ENCODE data around the gene NDUFV1. TPM values are rescaled to one million over a fixed set of nuclear protein-coding genes. Genes with fewer than 3 reads are reported as not detected.

Gene NDUFV1
- total and polyA plus RNA-seq, 9 of the 15 experiments (the other 6 are each of a cell fraction or from before 2014, with no cell fraction given), result 10.8 to 423 (median 209) TPM

- TF ChIP-seq ETV5 (CRISPR knock-in tag; IDR thresholded peaks at IDR 0.05; ENCODE audit: low read depth), result no peak
- TF ChIP-seq SLC30A9 (CRISPR knock-in tag; IDR thresholded peaks at IDR 0.05), result no peak
- no peak for TF ChIP-seq ZNF41 (CRISPR knock-in tag; conservative IDR thresholded peaks at IDR 0.05)
- TF ChIP-seq ZNF584 (CRISPR knock-in tag; IDR thresholded peaks at IDR 0.05; ENCODE audit: low read depth), result no peak
- TF ChIP-seq MCM2 (IDR thresholded peaks at IDR 0.05; ENCODE audit: low read depth), result no peak
- TF ChIP-seq NFE2 (IDR thresholded peaks at IDR 0.05; ENCODE audit: low read depth), result no peak
Measured at GRCh38 chr11:67646535-67647336, 40.0 kb downstream of the NDUFV1 start (continued).

DNA sequence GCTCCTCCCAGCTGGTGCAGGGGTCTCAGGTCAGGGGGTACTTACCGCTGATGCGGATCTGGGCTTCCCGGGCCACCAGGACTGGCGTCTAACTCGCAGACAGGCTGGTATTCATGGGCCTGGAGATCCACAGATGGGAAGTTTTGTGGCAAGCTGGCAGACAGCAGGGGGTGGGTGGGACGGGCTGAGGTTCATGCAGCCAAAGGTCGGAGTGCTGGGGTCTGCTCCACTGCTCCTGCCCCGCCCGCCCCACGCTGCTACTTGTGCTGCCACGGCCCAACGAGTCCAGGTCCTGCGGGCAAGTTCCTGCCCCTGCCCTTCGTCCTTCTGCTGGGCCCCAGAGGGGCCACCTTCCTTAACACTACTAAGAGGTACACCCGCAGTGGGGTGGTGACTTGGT, 40.7 kb downstream of the NDUFV1 start:
- no peak overlapping the region for H3K27ac ChIP-seq (ENCODE audit: extremely low read depth, low read depth, low read length)
- DNase-seq (ENCODE audit: extremely low read depth in 1 of 4, low spot score in 3 of 4), result no peak
- peaks cover 3% of the 10 kb centered on the region; the same call in 1 of the 2 replicates for H4K20me1 ChIP-seq (replicated peaks; ENCODE audit: control insufficient read depth, insufficient read depth, low read length)
- no peaks in the 10 kb centered on the region for H3K36me3 ChIP-seq (ENCODE audit: control insufficient read depth, insufficient read depth, low read length)
- CTCF ChIA-PET (ENCODE audit: low intra/inter-chr PET ratio), result interaction anchor here (1.4 kb wide), 1 partner anchor 12 kb away, joined by 4 read pairs; no protein-coding TSS in a partner anchor
- in situ Hi-C loops (cut with MboI) (no loop called here), intact Hi-C loops (cut with micrococcal nuclease) (loop anchor here (10.0 kb wide), 1 partner anchor 157 kb away; no protein-coding TSS in a partner anchor)
- no peaks in the 10 kb centered on the region for H3K9me1 ChIP-seq (ENCODE audit: control insufficient read depth, insufficient read depth, low read length)
- no peaks in the 10 kb centered on the region; the same call in none of the 2 replicates for H3K9me3 ChIP-seq (replicated peaks; ENCODE audit: control insufficient read depth, insufficient read depth, low read depth, low read length)
- FAIRE-seq, result no peak
- H3K4me2 ChIP-seq (ENCODE audit: insufficient read depth, low read length), result no peak overlapping the region
- no peak overlapping the region for H3K9ac ChIP-seq (ENCODE audit: insufficient read depth in 1 of 2, low read depth in 2 of 2, low read length in 2 of 2)
- peaks cover 0 to 43% of the 10 kb centered on the region in 2 experiments; a peak in 2 of 5 replicates for H3K4me1 ChIP-seq (replicated peaks in 1 of 2; ENCODE audit: control insufficient read depth in 2 of 2, insufficient read depth in 2 of 2, low read length in 2 of 2)
- WGBS (ENCODE audit: insufficient coverage, low coverage, missing lambda C conversion rate), result 26% methylated on average over 10 of the region's 15 CpGs
- no peak overlapping the region for H2AFZ ChIP-seq (ENCODE audit: low read depth, low read length)
- H3K27me3 ChIP-seq (ENCODE audit: control insufficient read depth in 2 of 2, insufficient read depth in 2 of 2, low read length in 2 of 2), result peaks cover 2 to 13% of the 10 kb centered on the region in 2 experiments; a peak in 3 of 5 replicates
- no peak for ATAC-seq
- H3K4me3 ChIP-seq, result no peak overlapping the region
- no peaks in the 10 kb centered on the region for H3K79me2 ChIP-seq (ENCODE audit: control insufficient read depth, insufficient read depth, low read length)
- BruUV-seq (replicated peaks), result no TSS peak
- POLR2A ChIA-PET, result interaction anchor here (0.7 to 1.0 kb wide), 2 partner anchors 20 to 1333 kb away, joined by 3 read pairs; no protein-coding TSS in a partner anchor
- no peak for TF ChIP-seq KLF6 (CRISPR knock-in tag; IDR thresholded peaks at IDR 0.05; ENCODE audit: borderline replicate concordance)
- TF ChIP-seq CBX1 (IDR thresholded peaks at IDR 0.05; ENCODE audit: low read depth), result no peak
- TF ChIP-seq CBFA2T2 (conservative IDR thresholded peaks at IDR 0.05), result no peak
- TF ChIP-seq FOXK2 (conservative IDR thresholded peaks at IDR 0.05 in 1 of 2, IDR thresholded peaks at IDR 0.05 in 1 of 2; ENCODE audit: low read depth in 2 of 2), result no peak
- no peak for TF ChIP-seq ZBTB40 (IDR thresholded peaks at IDR 0.05)
- TF ChIP-seq ZBTB40 (CRISPR knock-in tag; IDR thresholded peaks at IDR 0.05), result no peak
